Neural progenitor cell (in vitro differentiated cells): Measurements from ENCODE around the gene ALK. TPM values are rescaled to one million over a fixed set of nuclear protein-coding genes. Genes with fewer than 3 reads are reported as not detected.
A peak's percentile ranks its signal among the peaks of the same experiment; 100 is the strongest.

Experiments used
- DNase-seq: peaks from one replicate; pipeline ENCODE4 v3.0.0-alpha.2; 2016; ENCODE audit warnings: low spot score
- H2AFZ ChIP-seq: fragments of 200-600 bp; sonication (generic); replicated peaks from 2 replicates; pipeline ENCODE4 v1.6.1; 2016; ENCODE audit warnings: antibody characterized with exemption
- H3F3A ChIP-seq: fragments of 200-600 bp; sonication (generic); 2 replicates; pipeline ENCODE4 v1.6.1; 2016; ENCODE audit warnings: antibody characterized with exemption, low read depth
- H3K27ac ChIP-seq: fragments of 200-600 bp; sonication (generic); 2 replicates; pipeline ENCODE4 v1.5.1; 2016; ENCODE audit warnings: mild to moderate bottlenecking
- H3K27me3 ChIP-seq: fragments of 200-600 bp; sonication (generic); 2 replicates; pipeline ENCODE4 v1.6.1; 2016; ENCODE audit warnings: mild to moderate bottlenecking, moderate library complexity
- H3K36me3 ChIP-seq: fragments of 200-600 bp; sonication (generic); 2 replicates; pipeline ENCODE4 v1.5.1; 2016
- H3K4me1 ChIP-seq: fragments of 200-600 bp; sonication (generic); 2 replicates; pipeline ENCODE4 v1.6.1; 2016; ENCODE audit warnings: mixed run types
- H3K4me2 ChIP-seq: fragments of 200-600 bp; sonication (generic); 2 replicates; pipeline ENCODE4 v1.6.1; 2016
- H3K4me3 ChIP-seq: fragments of 200-600 bp; sonication (generic); 2 replicates; pipeline ENCODE4 v1.5.1; 2016
- H3K79me2 ChIP-seq: fragments of 200-600 bp; sonication (generic); 2 replicates; pipeline ENCODE4 v1.6.1; 2016; ENCODE audit warnings: low read depth
- H3K9ac ChIP-seq: fragments of 200-600 bp; sonication (generic); 2 replicates; pipeline ENCODE4 v1.6.1; 2016
- H3K9me3 ChIP-seq: fragments of 200-600 bp; sonication (generic); 2 replicates; pipeline ENCODE4 v1.5.1; 2016; ENCODE audit warnings: low read depth
- H4K20me1 ChIP-seq: fragments of 200-600 bp; sonication (generic); 2 replicates; pipeline ENCODE4 v1.6.1; 2016; ENCODE audit warnings: low read depth
- H3K27ac Mint-ChIP-seq: 3 replicates; pipeline ENCODE4 v1.8.0; 2021; ENCODE audit warnings: mixed read lengths
- H3K27me3 Mint-ChIP-seq: 2 replicates; pipeline ENCODE4 v1.8.0; 2022; ENCODE audit warnings: low read depth, mild to moderate bottlenecking, inconsistent platforms, moderate library complexity, mixed read lengths; ENCODE audit not compliant: insufficient read depth
- H3K36me3 Mint-ChIP-seq: 3 replicates; pipeline ENCODE4 v1.8.0; 2021; ENCODE audit warnings: mixed read lengths
- H3K4me1 Mint-ChIP-seq: 3 replicates; pipeline ENCODE4 v1.8.0; 2021; ENCODE audit warnings: mixed read lengths
- H3K4me3 Mint-ChIP-seq: 3 replicates; pipeline ENCODE4 v1.8.0; 2021; ENCODE audit warnings: mild to moderate bottlenecking, moderate library complexity, mixed read lengths
- H3K9me3 Mint-ChIP-seq: 3 replicates; pipeline ENCODE4 v1.8.0; 2020; ENCODE audit warnings: mixed read lengths
- CTCF ChIP-seq: fragments of 200-600 bp; sonication (generic); IDR thresholded peaks from 2 replicates; pipeline ENCODE4 v1.5.1; 2017; ENCODE audit warnings: antibody characterized with exemption, mild to moderate bottlenecking
- EZH2 ChIP-seq: fragments of 200-600 bp; sonication (generic); IDR thresholded peaks from 2 replicates; pipeline ENCODE4 v1.6.1; 2017; ENCODE audit warnings: antibody characterized with exemption, mild to moderate bottlenecking, moderate library complexity
- EZH2phosphoT487 ChIP-seq: fragments of 200-600 bp; sonication (generic); IDR thresholded peaks from 2 replicates; pipeline ENCODE4 v1.6.1; 2017; ENCODE audit warnings: antibody characterized with exemption
- total RNA-seq: library from RNA; depleted of rRNA; stranded (reverse); fragments of >200 nt; gene quantifications from 2 replicates; pipeline ENCODE4 v1.2.3, GENCODE V29; 2015; ENCODE audit warnings: low replicate concordance

ALK gene
- total RNA-seq, 1 donor from 2014 or later, result not detected

DNA sequence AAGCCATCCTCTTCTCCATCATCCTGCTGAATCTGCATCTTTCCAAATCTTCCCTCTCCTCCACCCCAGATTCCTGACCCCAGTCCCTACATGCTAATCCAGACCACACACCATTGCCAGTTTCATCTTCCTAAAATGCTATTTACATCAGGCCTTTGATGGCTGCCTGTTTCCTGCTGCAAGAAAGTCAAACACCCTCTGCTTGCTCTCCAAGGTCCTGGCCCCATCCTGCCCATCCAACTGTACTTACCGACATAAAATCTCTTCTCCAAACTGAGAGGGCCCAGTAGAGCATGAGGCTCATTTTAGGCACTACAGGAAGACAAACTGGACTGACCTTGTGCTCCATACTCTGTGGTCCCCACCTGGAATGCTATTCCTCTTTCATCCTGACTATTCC, 19.0 kb downstream of the ALK start:
- peak; percentile 39 for DNase-seq
- Histone ChIP-seq H3K27me3 (peaks cover 4% of the 10 kb centered on the region), H3K27ac (no peak overlapping the region), H3F3A (peaks cover 13% of the 10 kb centered on the region), H3K9ac (no peak overlapping the region), H3K4me3 (no peak overlapping the region), H3K36me3 (no peaks in the 10 kb centered on the region), H3K9me3 (no peaks in the 10 kb centered on the region), H3K79me2 (no peaks in the 10 kb centered on the region), H4K20me1 (no peaks in the 10 kb centered on the region), H2AFZ (no peak overlapping the region), H3K4me2 (no peak overlapping the region), H3K4me1 (peaks cover 18% of the 10 kb centered on the region)
- peaks cover 2% of the 10 kb centered on the region for H3K9me3 Mint-ChIP-seq
- H3K4me3 Mint-ChIP-seq, result peak overlapping the region; percentile 2
- no peak overlapping the region for H3K27ac Mint-ChIP-seq
- peaks cover 12% of the 10 kb centered on the region for H3K27me3 Mint-ChIP-seq
- H3K36me3 Mint-ChIP-seq, result no peaks in the 10 kb centered on the region
- H3K4me1 Mint-ChIP-seq, result peaks cover 53% of the 10 kb centered on the region
- TF ChIP-seq CTCF (no peak), EZH2 (no peak), EZH2phosphoT487 (no peak)

GRCh38 chr2:29900971-29901633, 20.3 kb downstream of the ALK start:
- Histone ChIP-seq H3K79me2 (no peaks in the 10 kb centered on the region), H3K9ac (no peak overlapping the region), H3K27me3 (peaks cover 4% of the 10 kb centered on the region), H3K9me3 (no peaks in the 10 kb centered on the region), H3K4me2 (peak overlapping the region; percentile 19), H3K36me3 (no peaks in the 10 kb centered on the region), H3F3A (peaks cover 20% of the 10 kb centered on the region), H3K4me3 (no peak overlapping the region), H4K20me1 (no peaks in the 10 kb centered on the region), H3K27ac (no peak overlapping the region), H2AFZ (no peak overlapping the region), H3K4me1 (peaks cover 23% of the 10 kb centered on the region)
- Mint-ChIP-seq H3K4me1 (peaks cover 53% of the 10 kb centered on the region), H3K27ac (no peak overlapping the region), H3K27me3 (peaks cover 12% of the 10 kb centered on the region), H3K36me3 (no peaks in the 10 kb centered on the region), H3K9me3 (peaks cover 2% of the 10 kb centered on the region), H3K4me3 (no peak overlapping the region)
- DNase-seq, result peak; percentile 18
- TF ChIP-seq CTCF, result no peak
- TF ChIP-seq EZH2phosphoT487, result no peak
- no peak for TF ChIP-seq EZH2

- no peaks in the 10 kb centered on the region for H4K20me1 ChIP-seq
Measured at GRCh38 chr2:29898999-29899398, 22.4 kb downstream of the ALK start.

More at GRCh38 chr2:29898999-29899398, 22.4 kb downstream of the ALK start:
- H3K36me3 ChIP-seq, result no peaks in the 10 kb centered on the region
- H3F3A ChIP-seq, result peaks cover 33% of the 10 kb centered on the region
- H3K79me2 ChIP-seq, result no peaks in the 10 kb centered on the region
- Mint-ChIP-seq H3K4me1 (peaks cover 57% of the 10 kb centered on the region), H3K36me3 (no peaks in the 10 kb centered on the region), H3K27ac (no peak overlapping the region), H3K9me3 (peaks cover 2% of the 10 kb centered on the region), H3K4me3 (no peak overlapping the region), H3K27me3 (peaks cover 12% of the 10 kb centered on the region)
- H3K4me1 ChIP-seq, result peaks cover 37% of the 10 kb centered on the region
- no peak overlapping the region for H3K9ac ChIP-seq
- no peak overlapping the region for H3K27ac ChIP-seq
- no peak overlapping the region for H3K4me3 ChIP-seq
- no peak overlapping the region for H3K4me2 ChIP-seq
- no peaks in the 10 kb centered on the region for H3K27me3 ChIP-seq
- no peak overlapping the region for H2AFZ ChIP-seq
- no peaks in the 10 kb centered on the region for H3K9me3 ChIP-seq
- peak; percentile 8 for DNase-seq
- TF ChIP-seq EZH2phosphoT487 (no peak), CTCF (no peak), EZH2 (no peak)
